Measurements from ENCODE around the gene LPP. TPM values are rescaled to one million over a fixed set of nuclear protein-coding genes. Genes with fewer than 3 reads are reported as not detected.

Gene LPP
- total and polyA plus RNA-seq, 8 donors = 23.1 to 220 (median 26.7) TPM

DNA sequence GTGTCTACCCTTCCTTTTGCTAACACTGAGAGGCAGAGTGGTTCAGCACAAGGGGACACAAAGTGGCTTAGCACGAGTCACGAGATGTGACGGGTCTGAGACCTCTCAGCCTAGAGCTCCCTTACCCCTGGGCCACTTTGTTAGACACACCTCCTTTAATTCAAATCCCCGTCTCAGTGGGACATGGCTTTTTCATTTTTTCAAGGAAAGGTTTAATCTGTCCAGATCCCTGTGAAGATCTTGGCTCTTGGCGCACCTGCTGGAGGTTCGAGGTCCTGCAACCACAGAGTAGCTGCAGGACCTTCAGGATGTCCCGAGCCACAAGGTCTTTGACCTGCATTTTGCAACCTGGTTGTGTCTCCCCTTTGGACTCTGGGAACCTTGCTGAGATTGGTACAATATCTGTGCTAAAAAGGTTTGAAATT lies 52.0 kb downstream of the LPP start:
- Histone ChIP-seq H3K4me3 (no peak overlapping the region), H3K9me3 (no peaks in the 10 kb centered on the region), H3K27me3 (no peaks in the 10 kb centered on the region), H3K36me3 (no peaks in the 10 kb centered on the region), H3K4me1 (no peaks in the 10 kb centered on the region), H3K27ac (no peak overlapping the region)
- TF ChIP-seq, protein P1, sequence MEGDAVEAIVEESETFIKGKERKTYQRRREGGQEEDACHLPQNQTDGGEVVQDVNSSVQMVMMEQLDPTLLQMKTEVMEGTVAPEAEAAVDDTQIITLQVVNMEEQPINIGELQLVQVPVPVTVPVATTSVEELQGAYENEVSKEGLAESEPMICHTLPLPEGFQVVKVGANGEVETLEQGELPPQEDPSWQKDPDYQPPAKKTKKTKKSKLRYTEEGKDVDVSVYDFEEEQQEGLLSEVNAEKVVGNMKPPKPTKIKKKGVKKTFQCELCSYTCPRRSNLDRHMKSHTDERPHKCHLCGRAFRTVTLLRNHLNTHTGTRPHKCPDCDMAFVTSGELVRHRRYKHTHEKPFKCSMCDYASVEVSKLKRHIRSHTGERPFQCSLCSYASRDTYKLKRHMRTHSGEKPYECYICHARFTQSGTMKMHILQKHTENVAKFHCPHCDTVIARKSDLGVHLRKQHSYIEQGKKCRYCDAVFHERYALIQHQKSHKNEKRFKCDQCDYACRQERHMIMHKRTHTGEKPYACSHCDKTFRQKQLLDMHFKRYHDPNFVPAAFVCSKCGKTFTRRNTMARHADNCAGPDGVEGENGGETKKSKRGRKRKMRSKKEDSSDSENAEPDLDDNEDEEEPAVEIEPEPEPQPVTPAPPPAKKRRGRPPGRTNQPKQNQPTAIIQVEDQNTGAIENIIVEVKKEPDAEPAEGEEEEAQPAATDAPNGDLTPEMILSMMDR (IDR thresholded peaks at IDR 0.05) = no peak
- DNase-seq = no peak
- intact Hi-C loops (cut with DNase I) = no loop called here
- ATAC-seq = no peak

DNA sequence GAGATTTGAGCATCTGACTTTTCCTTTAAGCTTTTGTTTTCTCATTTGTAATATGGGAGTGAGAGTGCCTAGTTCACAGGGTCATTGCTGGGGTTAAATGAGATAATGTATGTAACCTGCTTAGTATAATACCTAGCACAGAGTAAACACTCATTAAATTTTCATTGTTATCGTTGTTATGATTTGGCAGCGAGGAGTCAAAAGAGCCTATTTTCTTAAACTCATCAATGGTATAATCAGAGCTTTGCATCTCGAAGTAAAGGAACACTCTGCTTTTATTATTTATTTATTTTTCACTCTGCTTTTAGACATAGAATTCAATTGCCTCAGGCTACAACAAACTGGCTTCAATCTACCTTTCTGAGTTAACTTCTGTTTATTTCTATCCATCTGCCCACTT lies 52.8 kb downstream of the LPP start:
- no peak overlapping the region for H3K4me3 ChIP-seq
- intact Hi-C loops (cut with DNase I) = no loop called here
- no peaks in the 10 kb centered on the region for H3K27me3 ChIP-seq
- H3K4me1 ChIP-seq = peaks cover 0 to 3% of the 10 kb centered on the region in 2 donors
- no peaks in the 10 kb centered on the region for H3K9me3 ChIP-seq
- no peaks in the 10 kb centered on the region for H3K36me3 ChIP-seq
- TF ChIP-seq, protein P1 (IDR thresholded peaks at IDR 0.05) = no peak
- DNase-seq = no peak
- no peak overlapping the region for H3K27ac ChIP-seq
- no peak for ATAC-seq

DNA sequence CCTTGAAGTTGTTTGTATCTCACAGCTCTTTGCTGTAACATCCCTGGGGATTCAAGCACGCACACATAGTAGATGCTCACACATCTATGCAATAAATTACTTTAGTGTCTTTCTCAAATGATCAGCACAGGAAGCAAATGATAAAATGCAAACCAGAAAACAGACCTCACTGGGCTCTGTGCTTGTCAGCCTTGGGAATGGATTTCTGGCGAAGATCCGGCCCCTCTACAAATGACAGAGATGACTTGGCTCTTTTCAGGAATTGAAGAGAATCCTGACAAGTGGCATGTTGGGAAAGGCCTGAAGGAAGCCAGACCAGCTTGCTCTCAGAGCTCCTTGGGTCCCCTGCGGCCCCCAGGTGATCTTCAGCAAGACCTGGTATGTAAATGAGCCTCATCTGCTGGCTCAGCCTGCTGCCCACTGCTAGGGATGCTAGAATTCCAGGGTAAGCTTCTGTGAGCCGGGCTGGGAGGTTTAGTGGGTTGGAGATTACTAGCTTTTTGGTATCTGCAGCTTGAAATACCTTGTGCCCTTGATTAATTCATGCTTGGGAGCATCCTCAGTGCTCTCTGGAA lies 54.1 kb downstream of the LPP start:
- Histone ChIP-seq H3K36me3 (no peaks in the 10 kb centered on the region), H3K4me3 (no peak overlapping the region), H3K27ac (no peak overlapping the region), H3K9me3 (no peaks in the 10 kb centered on the region), H3K27me3 (no peaks in the 10 kb centered on the region), H3K4me1 (peaks cover 6 to 10% of the 10 kb centered on the region in 2 donors)
- intact Hi-C loops (cut with DNase I) = no loop called here
- DNase-seq (no peak), ATAC-seq (no peak)
- TF ChIP-seq, protein P1 (IDR thresholded peaks at IDR 0.05) = no peak

DNA sequence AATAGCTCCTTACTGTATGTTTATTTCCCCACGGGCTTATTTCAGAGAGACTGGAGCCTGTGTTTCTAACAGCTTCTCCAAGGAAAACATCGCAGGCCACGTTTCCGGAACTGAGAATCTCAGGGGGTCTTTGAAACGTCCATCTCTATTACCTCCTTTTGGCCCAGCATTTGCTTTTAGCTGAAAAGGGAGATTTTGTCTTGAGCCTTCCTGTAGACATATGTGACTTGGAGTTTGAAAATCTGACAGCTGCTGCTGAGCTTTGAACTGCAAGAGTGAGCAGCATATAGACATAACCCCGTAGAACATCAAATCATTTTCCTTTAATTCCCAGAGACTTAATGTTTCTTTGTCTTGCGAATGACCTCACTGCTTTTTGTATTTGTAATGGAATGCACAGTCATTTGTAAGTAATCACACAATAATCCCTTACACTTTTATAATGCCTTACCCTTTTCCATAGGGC lies 54.6 kb downstream of the LPP start:
- Histone ChIP-seq H3K36me3 (no peaks in the 10 kb centered on the region), H3K27me3 (no peaks in the 10 kb centered on the region), H3K9me3 (no peaks in the 10 kb centered on the region), H3K4me1 (peaks cover 6 to 15% of the 10 kb centered on the region in 2 donors), H3K27ac (no peak overlapping the region), H3K4me3 (no peak overlapping the region)
- intact Hi-C loops (cut with DNase I) = no loop called here
- TF ChIP-seq, protein P1 (IDR thresholded peaks at IDR 0.05) = no peak
- DNase-seq = no peak
- no peak for ATAC-seq

DNA sequence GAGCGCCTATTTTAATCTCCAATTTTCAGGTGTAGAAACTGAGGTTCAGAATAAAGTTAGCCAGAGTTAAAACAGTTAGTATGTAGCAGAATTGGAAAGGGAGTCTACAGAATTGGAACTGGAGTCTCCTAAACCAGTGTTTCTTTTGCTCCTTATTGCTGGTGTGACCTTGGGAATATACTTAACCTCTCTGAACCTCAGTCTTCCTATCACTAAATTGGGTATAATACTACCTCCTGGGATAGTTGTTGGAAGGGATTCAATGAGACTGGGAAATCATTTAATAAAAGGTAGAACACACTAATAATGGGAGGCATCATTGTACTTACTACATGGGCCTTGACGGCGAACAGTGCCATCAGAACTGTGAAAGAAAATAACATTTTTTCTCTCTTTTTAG lies 55.1 kb downstream of the LPP start:
- intact Hi-C loops (cut with DNase I) = no loop called here
- H3K9me3 ChIP-seq = no peaks in the 10 kb centered on the region
- H3K27ac ChIP-seq = no peak overlapping the region
- H3K27me3 ChIP-seq = no peaks in the 10 kb centered on the region
- TF ChIP-seq, protein P1 (IDR thresholded peaks at IDR 0.05) = no peak
- peaks cover 7 to 19% of the 10 kb centered on the region in 2 donors for H3K4me1 ChIP-seq
- H3K4me3 ChIP-seq = no peak overlapping the region
- no peaks in the 10 kb centered on the region for H3K36me3 ChIP-seq
- ATAC-seq (no peak), DNase-seq (no peak)

Measured in left lung (tissue), 10 donors.